Liver (tissue), 9 donors: ENCODE results near the gene HOXA5. TPM values are rescaled to one million over a fixed set of nuclear protein-coding genes. Genes with fewer than 3 reads are reported as not detected.

Source experiments
- DNase-seq: peaks from one replicate; pipeline ENCODE4 v3.0.0-alpha.2; 2017; ENCODE audit warnings: low spot score
- H3K27ac ChIP-seq, 2 donors: one replicate each; pipeline ENCODE4 v1.7.0; 2013; ENCODE audit warnings: inconsistent platforms in 2 of 2, low read length in 2 of 2, control low read depth in 1 of 2, low read depth in 1 of 2, mild to moderate bottlenecking in 1 of 2
- H3K27me3 ChIP-seq, 4 donors: one replicate each; pipeline versions ENCODE4 v1.6.1 to v1.7.0; 2013; ENCODE audit warnings: low read length in 3 of 4, inconsistent platforms in 1 of 4, mild to moderate bottlenecking in 1 of 4, moderate library complexity in 1 of 4; ENCODE audit not compliant: control insufficient read depth in 4 of 4, insufficient read depth in 4 of 4
- H3K36me3 ChIP-seq, 4 donors: one replicate each; pipeline versions ENCODE4 v1.6.1 to v1.7.0; 2013; ENCODE audit warnings: low read length in 3 of 4, mild to moderate bottlenecking in 3 of 4, low read depth in 1 of 4, moderate library complexity in 1 of 4; ENCODE audit not compliant: control insufficient read depth in 4 of 4, insufficient read depth in 3 of 4
- H3K4me1 ChIP-seq, 4 donors: one replicate each; pipeline versions ENCODE4 v1.6.1 to v1.7.0; 2013; ENCODE audit warnings: low read length in 3 of 4, mild to moderate bottlenecking in 3 of 4, moderate library complexity in 1 of 4; ENCODE audit not compliant: control insufficient read depth in 4 of 4, insufficient read depth in 4 of 4
- H3K4me3 ChIP-seq, 3 donors: one replicate each; pipeline versions ENCODE4 v1.6.1 to v1.7.0; 2013; ENCODE audit warnings: low read length in 3 of 3, control low read depth in 1 of 3, low read depth in 1 of 3, mild to moderate bottlenecking in 1 of 3
- H3K9ac ChIP-seq, 2 donors: one replicate each; pipeline ENCODE4 v1.7.0; 2013; ENCODE audit warnings: low read length in 2 of 2, mild to moderate bottlenecking in 2 of 2, moderate library complexity in 2 of 2, control low read depth in 1 of 2, low read depth in 1 of 2
- H3K9me3 ChIP-seq, 4 donors: one replicate each; pipeline versions ENCODE4 v1.6.1 to v1.7.0; 2013; ENCODE audit warnings: low read length in 3 of 4; ENCODE audit not compliant: control insufficient read depth in 4 of 4
- EGR1 ChIP-seq, 2 donors: IDR thresholded peaks; 2 replicates each; pipeline ENCODE4 v1.6.1; 2016 to 2018; ENCODE audit warnings: antibody characterized with exemption in 2 of 2, low read depth in 2 of 2
- FOXA1 ChIP-seq: IDR thresholded peaks from 2 replicates; pipeline ENCODE4 v1.6.1; 2016; ENCODE audit warnings: antibody characterized with exemption
- FOXA2 ChIP-seq: IDR thresholded peaks from 2 replicates; pipeline ENCODE4 v1.6.1; 2016; ENCODE audit warnings: antibody characterized with exemption
- GABPA ChIP-seq, 2 donors: IDR thresholded peaks in 1 of 2; conservative IDR thresholded peaks in 1 of 2; 2 replicates each; pipeline ENCODE4 v1.6.1; 2016; ENCODE audit warnings: antibody characterized with exemption in 2 of 2, mild to moderate bottlenecking in 1 of 2, moderate library complexity in 1 of 2
- HNF4A ChIP-seq, 2 donors: conservative IDR thresholded peaks; 2 replicates each; pipeline ENCODE4 v1.6.1; 2016; ENCODE audit warnings: antibody characterized with exemption in 2 of 2, mild to moderate bottlenecking in 2 of 2
- HNF4G ChIP-seq: IDR thresholded peaks from 2 replicates; pipeline ENCODE4 v1.6.1; 2016; ENCODE audit warnings: antibody characterized with exemption
- JUND ChIP-seq, 2 donors: IDR thresholded peaks; 2 replicates each; pipeline ENCODE4 v1.6.1; 2016; ENCODE audit warnings: antibody characterized with exemption in 2 of 2
- NR2F2 ChIP-seq: IDR thresholded peaks from 2 replicates; pipeline ENCODE4 v1.6.1; 2016; ENCODE audit warnings: antibody characterized with exemption
- RAD21 ChIP-seq, 2 donors: IDR thresholded peaks; 2 replicates each; pipeline ENCODE4 v1.6.1; 2016; ENCODE audit warnings: antibody characterized with exemption in 2 of 2, mild to moderate bottlenecking in 2 of 2
- RXRA ChIP-seq, 2 donors: IDR thresholded peaks; 2 replicates each; pipeline ENCODE4 v1.6.1; 2017 to 2018; ENCODE audit warnings: antibody characterized with exemption in 2 of 2, mild to moderate bottlenecking in 1 of 2
- TAF1 ChIP-seq: conservative IDR thresholded peaks from 2 replicates; pipeline ENCODE4 v1.6.1; 2016; ENCODE audit warnings: antibody characterized with exemption, mild to moderate bottlenecking
- YY1 ChIP-seq: IDR thresholded peaks from 2 replicates; pipeline ENCODE4 v1.6.1; 2016; ENCODE audit warnings: antibody characterized with exemption, mild to moderate bottlenecking
- WGBS: extraction: QIAGEN DNeasy Blood & Tissue Kit; methylation state at CpG from one replicate; pipeline ENCODE4 v1.1.7; 2013; 5-methylcytosine and 5-hydroxymethylcytosine counted together
- polyA plus RNA-seq, 2 donors: library from polyadenylated mRNA; stranded (reverse) in 1 of 2; unstranded in 1 of 2; fragments of 200-250 nt in 1 of 2; fragments of >200 nt in 1 of 2; fragmentation: Nextera tagmentation in 1 of 2; extraction: Ambion mirVana in 1 of 2; gene quantifications; one replicate each; pipeline versions ENCODE4 v1.2.1 to v1.2.3, GENCODE V29; 2013 to 2015
- total RNA-seq, 2 donors: library from RNA; depleted of rRNA; stranded (reverse); fragments of >200 nt; gene quantifications; one replicate each; pipeline ENCODE4 v1.2.3, GENCODE V29; 2014
- TF ChIP-seq, protein P1 (sequence below): IDR thresholded peaks from 2 replicates; pipeline ENCODE4 v1.6.1; 2016; ENCODE audit warnings: antibody characterized with exemption
- TF ChIP-seq, protein P2 (sequence below): IDR thresholded peaks from 2 replicates; pipeline ENCODE4 v1.6.1; 2016; ENCODE audit warnings: antibody characterized with exemption
- TF ChIP-seq, protein P3 (sequence below): IDR thresholded peaks from 2 replicates; pipeline ENCODE4 v1.6.1; 2016; ENCODE audit warnings: antibody characterized with exemption
- TF ChIP-seq, protein P4 (sequence below): IDR thresholded peaks from 2 replicates; pipeline ENCODE4 v1.6.1; 2016; ENCODE audit warnings: antibody characterized with exemption, mild to moderate bottlenecking
- TF ChIP-seq, protein P5 (sequence below): fragments of 150-350 bp; IDR thresholded peaks from 2 replicates; pipeline ENCODE4 v1.5.1; 2017; ENCODE audit warnings: improper control_type of control experiment, low read depth, low read length; ENCODE audit not compliant: missing input control
- donor health status: healthy.
- donor health status: healthy.
- donor health status: healthy.
- donor health status: healthy.
- donor health status: healthy.

The HOXA5 gene
- total and polyA plus RNA-seq, 4 donors = 0.40 to 2.1 (median 0.66) TPM

DNA sequence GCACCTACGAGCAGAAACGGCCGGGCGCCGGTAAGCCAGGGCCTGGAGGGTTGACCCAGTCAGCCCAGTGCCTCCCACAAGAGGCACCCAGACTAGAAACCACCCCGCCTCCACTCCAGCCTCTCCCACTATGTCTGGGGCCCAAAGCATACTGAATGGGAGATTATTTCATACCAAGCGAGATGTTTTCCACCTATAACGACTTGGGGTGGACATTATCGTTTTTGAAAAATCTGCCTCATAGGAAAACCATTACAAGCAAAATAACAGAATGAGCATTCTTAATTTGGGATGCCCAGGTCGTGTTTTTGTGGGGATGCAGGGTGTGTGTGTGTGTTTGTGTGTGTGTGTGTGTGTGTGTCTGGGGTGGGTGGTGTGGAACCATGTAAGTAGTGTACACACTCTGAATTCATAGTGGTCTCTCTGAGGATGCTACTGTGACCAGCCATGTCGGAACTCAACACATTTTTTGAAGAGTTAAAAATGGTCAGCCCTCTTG, 2.5 kb upstream of the HOXA5 start:
- no peak overlapping the region for H3K27ac ChIP-seq

DNA sequence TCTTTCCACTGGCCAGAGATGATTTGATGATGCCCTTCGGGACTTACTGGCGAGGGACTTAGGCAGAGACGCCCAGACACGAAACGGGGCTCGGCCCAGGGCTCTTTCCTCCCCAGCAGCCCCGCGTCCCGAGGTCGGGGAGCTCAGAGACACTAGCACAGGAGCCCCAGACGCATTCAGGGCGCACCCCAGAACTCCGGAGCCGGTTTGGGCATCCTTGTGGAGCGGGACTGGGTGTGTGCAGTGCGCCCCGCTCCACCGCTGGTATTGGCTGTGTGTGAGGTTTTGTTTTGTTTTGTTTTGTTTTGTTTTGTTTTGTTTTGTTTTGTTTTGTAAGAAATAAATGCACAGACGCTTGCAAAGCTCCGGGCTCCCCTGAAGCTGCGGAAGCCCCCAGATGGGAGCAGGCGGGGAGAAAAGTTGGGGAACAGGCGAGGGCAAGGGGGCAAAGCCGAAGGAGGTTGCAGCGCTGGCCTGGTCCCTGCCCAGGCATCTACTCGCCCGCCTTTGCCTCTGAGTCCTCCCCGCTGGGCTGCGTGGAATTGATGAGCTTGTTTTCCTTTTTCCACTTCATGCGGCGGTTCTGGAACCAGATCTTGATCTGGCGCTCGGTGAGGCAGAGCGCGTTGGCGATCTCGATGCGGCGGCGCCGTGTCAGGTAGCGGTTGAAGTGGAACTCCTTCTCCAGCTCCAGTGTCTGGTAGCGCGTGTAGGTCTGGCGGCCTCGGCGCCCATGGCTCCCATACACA, 1.9 kb upstream of the HOXA5 start:
- Histone ChIP-seq H3K36me3 (no peaks in the 10 kb centered on the region), H3K27ac (no peak overlapping the region), H3K4me3 (no peak overlapping the region), H3K27me3 (peaks cover 8 to 33% (median 16%) of the 10 kb centered on the region in 4 donors), H3K9ac (no peak overlapping the region), H3K9me3 (peaks cover 0 to 11% (median 0%) of the 10 kb centered on the region in 4 donors), H3K4me1 (peaks cover 3 to 21% (median 7%) of the 10 kb centered on the region in 4 donors)
- no peak for DNase-seq
- TF ChIP-seq JUND (IDR thresholded peaks at IDR 0.05) (no peak), HNF4G (no peak), YY1 (no peak), HNF4A (conservative IDR thresholded peaks at IDR 0.05) (no peak), FOXA2 (no peak), RXRA (IDR thresholded peaks at IDR 0.05) (no peak), EGR1 (IDR thresholded peaks at IDR 0.05; ENCODE audit: low read depth in 2 of 2) (no peak), RAD21 (IDR thresholded peaks at IDR 0.05) (no peak)
- TF ChIP-seq, protein P1, sequence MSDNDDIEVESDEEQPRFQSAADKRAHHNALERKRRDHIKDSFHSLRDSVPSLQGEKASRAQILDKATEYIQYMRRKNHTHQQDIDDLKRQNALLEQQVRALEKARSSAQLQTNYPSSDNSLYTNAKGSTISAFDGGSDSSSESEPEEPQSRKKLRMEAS = no peak
- TF ChIP-seq, protein P2, sequence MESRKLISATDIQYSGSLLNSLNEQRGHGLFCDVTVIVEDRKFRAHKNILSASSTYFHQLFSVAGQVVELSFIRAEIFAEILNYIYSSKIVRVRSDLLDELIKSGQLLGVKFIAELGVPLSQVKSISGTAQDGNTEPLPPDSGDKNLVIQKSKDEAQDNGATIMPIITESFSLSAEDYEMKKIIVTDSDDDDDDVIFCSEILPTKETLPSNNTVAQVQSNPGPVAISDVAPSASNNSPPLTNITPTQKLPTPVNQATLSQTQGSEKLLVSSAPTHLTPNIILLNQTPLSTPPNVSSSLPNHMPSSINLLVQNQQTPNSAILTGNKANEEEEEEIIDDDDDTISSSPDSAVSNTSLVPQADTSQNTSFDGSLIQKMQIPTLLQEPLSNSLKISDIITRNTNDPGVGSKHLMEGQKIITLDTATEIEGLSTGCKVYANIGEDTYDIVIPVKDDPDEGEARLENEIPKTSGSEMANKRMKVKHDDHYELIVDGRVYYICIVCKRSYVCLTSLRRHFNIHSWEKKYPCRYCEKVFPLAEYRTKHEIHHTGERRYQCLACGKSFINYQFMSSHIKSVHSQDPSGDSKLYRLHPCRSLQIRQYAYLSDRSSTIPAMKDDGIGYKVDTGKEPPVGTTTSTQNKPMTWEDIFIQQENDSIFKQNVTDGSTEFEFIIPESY = no peak
- TF ChIP-seq, protein P3, sequence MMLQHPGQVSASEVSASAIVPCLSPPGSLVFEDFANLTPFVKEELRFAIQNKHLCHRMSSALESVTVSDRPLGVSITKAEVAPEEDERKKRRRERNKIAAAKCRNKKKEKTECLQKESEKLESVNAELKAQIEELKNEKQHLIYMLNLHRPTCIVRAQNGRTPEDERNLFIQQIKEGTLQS = no peak
- WGBS = 26% methylated on average over 47 of the region's 47 CpGs

More for the DNA sequence above, 2.5 kb upstream of the HOXA5 start:
- no peak for TF ChIP-seq HNF4A (conservative IDR thresholded peaks at IDR 0.05)
- TF ChIP-seq, protein P3 = no peak
- TF ChIP-seq YY1 = no peak
- TF ChIP-seq NR2F2 = no peak
- TF ChIP-seq TAF1 = no peak
- TF ChIP-seq, protein P4, sequence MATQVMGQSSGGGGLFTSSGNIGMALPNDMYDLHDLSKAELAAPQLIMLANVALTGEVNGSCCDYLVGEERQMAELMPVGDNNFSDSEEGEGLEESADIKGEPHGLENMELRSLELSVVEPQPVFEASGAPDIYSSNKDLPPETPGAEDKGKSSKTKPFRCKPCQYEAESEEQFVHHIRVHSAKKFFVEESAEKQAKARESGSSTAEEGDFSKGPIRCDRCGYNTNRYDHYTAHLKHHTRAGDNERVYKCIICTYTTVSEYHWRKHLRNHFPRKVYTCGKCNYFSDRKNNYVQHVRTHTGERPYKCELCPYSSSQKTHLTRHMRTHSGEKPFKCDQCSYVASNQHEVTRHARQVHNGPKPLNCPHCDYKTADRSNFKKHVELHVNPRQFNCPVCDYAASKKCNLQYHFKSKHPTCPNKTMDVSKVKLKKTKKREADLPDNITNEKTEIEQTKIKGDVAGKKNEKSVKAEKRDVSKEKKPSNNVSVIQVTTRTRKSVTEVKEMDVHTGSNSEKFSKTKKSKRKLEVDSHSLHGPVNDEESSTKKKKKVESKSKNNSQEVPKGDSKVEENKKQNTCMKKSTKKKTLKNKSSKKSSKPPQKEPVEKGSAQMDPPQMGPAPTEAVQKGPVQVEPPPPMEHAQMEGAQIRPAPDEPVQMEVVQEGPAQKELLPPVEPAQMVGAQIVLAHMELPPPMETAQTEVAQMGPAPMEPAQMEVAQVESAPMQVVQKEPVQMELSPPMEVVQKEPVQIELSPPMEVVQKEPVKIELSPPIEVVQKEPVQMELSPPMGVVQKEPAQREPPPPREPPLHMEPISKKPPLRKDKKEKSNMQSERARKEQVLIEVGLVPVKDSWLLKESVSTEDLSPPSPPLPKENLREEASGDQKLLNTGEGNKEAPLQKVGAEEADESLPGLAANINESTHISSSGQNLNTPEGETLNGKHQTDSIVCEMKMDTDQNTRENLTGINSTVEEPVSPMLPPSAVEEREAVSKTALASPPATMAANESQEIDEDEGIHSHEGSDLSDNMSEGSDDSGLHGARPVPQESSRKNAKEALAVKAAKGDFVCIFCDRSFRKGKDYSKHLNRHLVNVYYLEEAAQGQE = no peak
- no peak for TF ChIP-seq RAD21 (IDR thresholded peaks at IDR 0.05)
- no peak for TF ChIP-seq GABPA (IDR thresholded peaks at IDR 0.05 in 1 of 2, conservative IDR thresholded peaks at IDR 0.05 in 1 of 2)
- no peak for TF ChIP-seq FOXA2
- TF ChIP-seq HNF4G = no peak
- TF ChIP-seq JUND (IDR thresholded peaks at IDR 0.05) = no peak
- TF ChIP-seq, protein P1 = no peak
- TF ChIP-seq, protein P5, sequence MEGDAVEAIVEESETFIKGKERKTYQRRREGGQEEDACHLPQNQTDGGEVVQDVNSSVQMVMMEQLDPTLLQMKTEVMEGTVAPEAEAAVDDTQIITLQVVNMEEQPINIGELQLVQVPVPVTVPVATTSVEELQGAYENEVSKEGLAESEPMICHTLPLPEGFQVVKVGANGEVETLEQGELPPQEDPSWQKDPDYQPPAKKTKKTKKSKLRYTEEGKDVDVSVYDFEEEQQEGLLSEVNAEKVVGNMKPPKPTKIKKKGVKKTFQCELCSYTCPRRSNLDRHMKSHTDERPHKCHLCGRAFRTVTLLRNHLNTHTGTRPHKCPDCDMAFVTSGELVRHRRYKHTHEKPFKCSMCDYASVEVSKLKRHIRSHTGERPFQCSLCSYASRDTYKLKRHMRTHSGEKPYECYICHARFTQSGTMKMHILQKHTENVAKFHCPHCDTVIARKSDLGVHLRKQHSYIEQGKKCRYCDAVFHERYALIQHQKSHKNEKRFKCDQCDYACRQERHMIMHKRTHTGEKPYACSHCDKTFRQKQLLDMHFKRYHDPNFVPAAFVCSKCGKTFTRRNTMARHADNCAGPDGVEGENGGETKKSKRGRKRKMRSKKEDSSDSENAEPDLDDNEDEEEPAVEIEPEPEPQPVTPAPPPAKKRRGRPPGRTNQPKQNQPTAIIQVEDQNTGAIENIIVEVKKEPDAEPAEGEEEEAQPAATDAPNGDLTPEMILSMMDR = no peak
- no peak for TF ChIP-seq RXRA (IDR thresholded peaks at IDR 0.05)
- TF ChIP-seq FOXA1 = no peak
- TF ChIP-seq EGR1 (IDR thresholded peaks at IDR 0.05; ENCODE audit: low read depth in 2 of 2) = no peak
- Histone ChIP-seq H3K9me3 (peaks cover 0 to 11% (median 0%) of the 10 kb centered on the region in 4 donors), H3K4me3 (no peak overlapping the region), H3K27me3 (peaks cover 8 to 33% (median 16%) of the 10 kb centered on the region in 4 donors), H3K4me1 (peaks cover 9 to 26% (median 10%) of the 10 kb centered on the region in 4 donors), H3K9ac (no peak overlapping the region), H3K36me3 (no peaks in the 10 kb centered on the region)
- 36% methylated on average over 11 of the region's 11 CpGs for WGBS
- no peak for DNase-seq
